NCI-H1417 treated with DMSO at 0.1 percent for 48 hours (cell line): Measurements from ENCODE around the gene CACNA1B.

ENCODE experiments used
- DNase-seq: peaks from one replicate; lab custom pipeline; 2025; lab: John Stamatoyannopoulos, UW

The CACNA1B gene

DNA sequence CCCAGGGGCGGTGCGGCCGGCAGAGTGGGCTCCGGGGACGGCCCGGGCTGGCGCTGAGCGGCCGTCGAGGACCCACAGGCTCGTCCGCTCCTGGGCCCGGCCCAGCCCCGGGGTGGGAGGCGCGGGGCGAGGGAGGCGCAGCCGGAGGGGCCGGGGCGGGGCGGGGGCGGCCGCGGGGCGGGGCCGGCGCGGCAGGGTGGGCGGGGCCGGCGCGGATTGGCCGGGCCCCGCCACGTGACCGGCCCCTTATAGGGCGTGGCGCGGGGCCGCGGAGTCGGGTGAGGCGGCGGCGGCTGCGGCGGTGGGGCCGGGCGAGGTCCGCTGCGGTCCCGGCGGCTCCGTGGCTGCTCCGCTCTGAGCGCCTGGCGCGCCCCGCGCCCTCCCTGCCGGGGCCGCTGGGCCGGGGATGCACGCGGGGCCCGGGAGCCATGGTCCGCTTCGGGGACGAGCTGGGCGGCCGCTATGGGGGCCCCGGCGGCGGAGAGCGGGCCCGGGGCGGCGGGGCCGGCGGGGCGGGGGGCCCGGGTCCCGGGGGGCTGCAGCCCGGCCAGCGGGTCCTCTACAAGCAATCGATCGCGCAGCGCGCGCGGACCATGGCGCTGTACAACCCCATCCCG is at the start of gene CACNA1B:
TSS of gene CACNA1B (plus strand) at position 277 of the 617 bp plus-strand sequence. CDS start at position 429, 152 bp downstream.
- DNase-seq: peak; percentile 1

DNA sequence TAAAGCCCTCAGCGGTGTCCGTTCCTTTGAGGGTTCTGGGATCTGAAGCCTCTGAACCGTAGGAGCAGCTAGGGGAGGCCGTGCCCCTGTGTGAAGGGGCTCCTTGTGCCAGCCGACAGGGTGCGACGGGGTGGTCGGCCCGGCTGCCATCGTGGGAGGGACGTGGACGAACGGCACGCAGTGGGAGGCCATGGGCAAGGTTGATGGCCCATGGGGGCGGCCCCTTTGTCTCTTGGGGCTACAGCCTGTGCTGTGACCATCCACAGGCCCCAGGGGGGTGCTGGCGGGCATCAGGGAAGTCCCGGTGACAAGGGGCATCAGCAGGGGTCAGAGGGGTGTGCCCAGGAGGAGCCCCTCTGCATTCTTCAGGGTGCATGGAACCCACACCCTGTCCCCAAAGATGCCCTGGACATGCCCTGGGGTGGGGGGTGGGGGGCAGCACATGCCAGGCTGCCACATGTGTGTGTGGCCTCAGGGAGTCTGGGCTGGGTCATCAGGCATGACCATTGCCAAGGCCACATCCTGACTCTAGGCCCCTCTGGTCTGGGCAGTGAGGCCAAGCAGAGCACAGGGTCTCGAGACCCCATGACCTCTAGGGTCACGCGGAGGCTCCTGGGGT is 49.6 kb upstream of the CACNA1B start:
- DNase-seq: no peak

DNA sequence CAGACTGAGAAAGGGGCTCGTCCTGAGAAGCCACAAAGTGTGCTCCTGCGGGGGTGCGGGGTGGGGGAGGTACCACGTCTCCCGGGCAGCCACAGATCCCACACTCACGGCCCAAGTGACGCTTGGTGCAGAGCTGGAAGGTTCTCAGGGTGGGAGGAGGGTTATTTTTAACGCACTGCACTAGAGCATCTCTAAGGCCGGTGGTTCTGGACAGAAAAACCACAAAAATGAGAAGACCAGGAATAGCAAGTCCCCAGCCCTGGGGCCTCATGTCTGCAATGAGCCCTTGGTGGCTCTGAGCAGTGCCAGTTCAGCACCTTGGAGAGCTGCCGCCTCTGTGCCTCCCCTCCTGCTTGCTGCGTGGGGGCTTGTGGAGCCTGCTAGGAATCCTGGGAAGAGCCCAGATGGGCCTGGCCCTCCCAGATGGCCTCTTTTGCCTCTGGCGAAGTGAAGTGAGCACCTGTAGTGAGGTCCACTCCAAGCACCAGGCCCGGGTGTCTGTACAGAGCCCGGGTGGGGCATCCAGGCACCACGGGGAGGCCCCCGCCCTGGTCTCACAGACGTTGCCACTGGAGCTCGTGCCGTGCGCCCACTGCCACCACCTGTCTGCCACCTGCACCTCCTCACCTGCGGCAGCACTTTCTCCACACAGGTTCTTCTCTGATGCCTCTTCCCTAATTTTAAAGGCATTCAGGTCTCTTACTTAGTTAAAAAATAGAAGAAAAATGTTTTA is 48.9 kb upstream of the CACNA1B start:
- DNase-seq: no peak

DNA sequence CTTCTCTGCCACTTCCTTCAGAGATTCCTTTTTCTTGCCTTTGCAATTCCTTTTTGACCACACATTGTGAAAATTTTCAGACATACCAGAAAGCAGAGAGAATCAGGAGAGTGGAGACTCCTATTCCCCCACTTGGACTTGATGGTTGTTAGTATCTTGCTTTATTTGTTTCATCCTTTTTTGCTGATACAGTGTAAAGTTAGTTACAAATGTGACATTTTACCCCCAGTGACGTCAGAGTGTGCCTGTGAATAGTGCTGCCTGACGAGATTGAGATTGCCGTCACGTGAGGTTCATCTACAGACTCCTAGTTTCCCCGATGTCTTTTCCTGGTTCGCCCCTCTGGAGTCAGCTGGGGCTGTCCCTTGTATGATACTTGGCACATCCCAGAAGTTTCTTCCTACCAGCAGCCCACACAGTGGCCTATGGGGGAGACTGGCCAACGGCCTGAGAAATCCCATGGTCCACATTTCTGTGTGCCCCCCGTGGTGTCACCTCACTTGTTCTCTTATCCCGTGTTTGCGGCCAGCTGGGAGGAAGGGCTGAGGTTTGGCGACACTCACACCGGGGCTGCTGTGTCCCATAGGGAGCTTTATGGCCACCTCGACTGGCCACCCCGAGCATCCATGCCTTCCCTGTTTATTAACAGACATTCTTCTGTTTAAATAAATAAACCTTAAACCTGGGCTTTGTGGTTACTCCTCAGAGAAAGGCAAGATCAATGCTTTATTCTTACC is 48.2 kb upstream of the CACNA1B start:
- DNase-seq: no peak

DNA sequence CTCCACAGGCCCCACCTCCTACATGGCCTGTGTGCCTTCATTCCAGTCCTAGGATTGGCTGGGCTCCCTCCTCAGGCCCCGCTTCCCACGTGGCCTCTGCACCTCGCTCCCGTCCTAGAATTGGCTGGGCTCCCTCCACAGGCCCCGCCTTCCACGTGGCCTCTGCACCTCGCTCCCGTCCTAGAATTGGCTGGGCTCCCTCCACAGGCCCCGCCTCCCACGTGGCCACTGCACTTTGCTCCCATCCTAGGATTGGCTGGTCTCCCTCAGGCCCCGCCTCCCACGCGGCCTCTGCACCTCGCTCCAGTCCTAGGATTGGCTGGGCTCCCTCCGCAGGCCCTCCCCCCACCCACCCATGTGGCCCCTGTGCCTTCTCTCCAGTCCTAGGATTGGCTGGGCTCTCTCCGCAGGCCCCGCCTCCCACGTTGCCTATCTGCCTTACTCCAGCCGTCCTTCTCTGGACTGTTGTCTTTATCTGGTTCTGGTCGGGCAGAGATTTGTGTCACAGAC is 45.3 kb upstream of the CACNA1B start:
- DNase-seq: no peak

DNA sequence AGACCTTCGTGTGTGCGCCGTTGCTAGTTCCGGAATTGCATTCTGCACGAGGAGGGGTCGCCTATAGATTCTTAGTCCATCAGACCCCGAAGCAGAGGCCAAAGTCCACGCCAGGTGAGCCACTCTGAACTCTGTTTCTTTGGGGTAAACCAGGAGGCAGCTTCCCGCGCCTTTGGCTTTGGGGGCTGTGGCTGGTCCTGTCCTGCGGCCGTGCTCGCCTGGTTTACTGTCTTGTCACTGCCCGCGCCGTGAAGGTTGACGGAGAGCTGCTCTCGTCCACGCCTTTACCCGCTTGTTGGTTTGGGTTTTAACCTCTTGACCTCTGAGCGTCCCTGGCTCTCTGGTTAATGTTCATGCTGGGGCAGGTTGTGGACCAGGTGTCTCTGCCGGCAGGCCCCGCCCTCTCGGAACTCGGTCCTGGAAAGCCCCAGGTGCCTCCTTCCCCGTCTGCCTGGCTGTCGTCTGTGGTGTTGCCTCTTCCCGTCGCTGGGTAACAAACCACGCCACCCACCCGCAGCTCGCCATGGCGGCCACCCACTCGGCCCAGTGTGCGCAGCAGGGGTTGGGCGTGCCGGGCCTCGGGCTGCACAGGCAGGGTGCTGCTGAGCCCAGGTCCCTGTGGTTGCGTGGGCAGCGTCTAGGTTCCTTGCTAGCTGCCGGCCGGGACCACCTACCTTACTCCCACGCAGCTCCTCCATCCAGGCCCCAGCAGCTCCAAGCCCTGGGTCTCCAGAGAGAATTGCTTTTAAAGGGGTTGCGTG is 44.6 kb upstream of the CACNA1B start:
- no peak for DNase-seq

DNA sequence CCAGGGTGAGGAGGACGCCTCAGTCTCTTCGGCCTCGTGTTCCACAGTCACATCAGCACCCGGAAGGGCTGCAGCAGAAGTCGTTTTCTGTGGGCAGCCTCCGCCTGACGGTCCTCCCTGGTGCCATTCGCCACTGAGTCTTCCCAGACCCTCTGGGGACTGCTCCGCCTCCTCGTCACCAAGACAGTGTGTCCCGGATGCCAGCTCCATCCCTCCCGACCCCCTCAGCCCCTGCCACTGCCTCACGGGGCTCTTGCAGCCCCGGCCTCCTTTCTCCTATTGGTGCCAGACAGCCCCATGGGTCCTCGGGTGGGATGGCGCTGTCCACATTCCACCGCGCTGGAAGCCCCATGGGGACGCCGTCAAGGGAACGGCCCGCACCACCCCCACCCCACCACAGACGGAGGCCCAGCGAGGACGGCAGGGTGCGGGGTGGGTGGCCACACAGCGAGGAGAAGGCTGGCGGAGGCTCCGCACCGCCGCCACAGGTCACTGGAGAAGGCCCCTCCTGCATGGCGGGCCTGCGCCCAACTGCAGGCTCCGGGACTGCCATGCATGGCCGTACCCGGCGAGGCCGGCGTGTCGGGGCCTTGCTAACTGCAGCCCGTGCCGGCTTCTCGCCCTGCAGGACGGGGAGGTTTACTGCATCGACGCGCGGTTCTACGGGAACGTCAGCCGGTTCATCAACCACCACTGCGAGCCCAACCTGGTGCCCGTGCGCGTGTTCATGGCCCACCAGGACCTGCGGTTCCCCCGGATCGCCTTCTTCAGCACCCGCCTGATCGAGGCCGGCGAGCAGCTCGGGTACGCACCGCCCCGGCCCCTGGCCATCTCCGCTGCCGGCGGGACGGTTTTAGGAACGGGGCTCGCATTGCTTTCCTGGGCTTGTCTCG is 43.6 kb upstream of the CACNA1B start:
- DNase-seq: no peak

DNA sequence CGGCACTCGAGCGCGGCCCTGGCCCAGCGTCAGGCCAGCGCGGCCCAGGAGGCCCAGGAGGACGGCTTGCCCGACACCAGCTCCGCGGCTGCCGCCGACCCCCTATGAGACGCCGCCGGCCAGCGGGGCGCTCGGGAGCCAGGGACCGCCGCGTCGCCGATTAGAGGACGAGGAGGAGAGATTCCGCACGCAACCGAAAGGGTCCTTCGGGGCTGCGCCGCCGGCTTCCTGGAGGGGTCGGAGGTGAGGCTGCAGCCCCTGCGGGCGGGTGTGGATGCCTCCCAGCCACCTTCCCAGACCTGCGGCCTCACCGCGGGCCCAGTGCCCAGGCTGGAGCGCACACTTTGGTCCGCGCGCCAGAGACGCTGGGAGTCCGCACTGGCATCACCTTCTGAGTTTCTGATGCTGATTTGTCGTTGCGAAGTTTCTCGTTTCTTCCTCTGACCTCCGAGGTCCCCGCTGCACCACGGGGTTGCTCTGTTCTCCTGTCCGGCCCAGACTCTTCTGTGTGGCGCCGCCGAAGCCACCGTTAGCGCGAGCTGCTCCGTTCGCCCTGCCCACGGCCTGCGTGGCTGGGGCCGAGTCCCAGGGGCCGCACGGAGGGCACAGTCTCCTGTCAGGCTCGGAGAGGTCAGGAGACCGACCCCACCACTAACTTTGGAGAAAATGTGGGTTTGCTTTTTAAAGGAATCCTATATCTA is 42.6 kb upstream of the CACNA1B start:
- DNase-seq: no peak

DNA sequence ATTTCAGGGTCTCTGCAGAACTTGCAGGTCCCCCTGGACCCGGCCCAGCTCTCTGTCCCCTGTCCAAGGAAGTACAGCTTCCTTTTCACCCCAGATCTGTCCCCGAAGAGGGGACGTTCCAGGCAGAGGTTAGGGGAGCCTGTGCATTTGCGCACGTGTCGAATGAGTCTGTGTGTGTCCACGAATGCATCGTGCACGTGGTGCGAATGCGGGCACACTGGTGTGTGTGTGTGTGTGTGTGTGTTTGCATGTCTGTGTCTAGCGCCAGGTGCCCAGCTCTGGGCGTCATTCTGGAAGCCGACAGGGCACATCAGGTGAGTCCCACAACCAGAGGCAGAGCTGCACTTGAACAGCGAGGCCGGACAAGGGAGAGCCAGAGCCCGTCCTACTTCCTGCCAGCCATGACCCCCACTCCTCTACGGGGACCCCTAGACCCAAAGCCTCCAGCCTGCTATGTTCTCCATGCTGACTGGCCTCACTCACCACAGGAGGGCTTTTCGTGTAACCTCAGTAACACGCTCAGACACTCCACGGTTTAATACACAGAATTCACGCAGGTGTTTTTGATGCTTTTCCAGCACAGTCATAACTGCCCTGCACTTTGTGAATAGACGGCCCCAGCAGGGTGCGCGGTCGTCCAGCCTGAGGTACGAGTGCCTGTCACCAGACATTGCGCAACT is 41.3 kb upstream of the CACNA1B start:
- no peak for DNase-seq

DNA sequence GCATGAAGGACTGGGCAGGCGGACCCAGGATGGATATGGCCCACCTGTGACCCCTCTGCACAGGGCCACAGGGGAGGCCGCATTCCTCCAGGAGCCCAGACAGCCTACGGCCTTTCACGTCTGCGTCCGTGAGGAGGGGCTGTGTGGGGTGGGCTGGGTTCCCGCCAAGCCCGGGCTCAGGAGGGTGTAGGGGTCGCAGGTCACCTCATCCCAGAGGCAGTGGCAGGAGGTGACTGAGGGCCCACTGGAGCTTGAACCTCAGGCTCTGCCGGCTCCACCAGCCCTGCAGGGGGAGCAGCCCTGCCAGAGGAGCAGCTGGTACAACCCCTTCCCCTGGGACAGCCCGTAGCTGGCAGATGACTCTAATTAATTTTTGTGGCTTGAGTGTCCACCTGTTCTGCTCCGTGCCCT is 40.7 kb upstream of the CACNA1B start:
- no peak for DNase-seq

DNA sequence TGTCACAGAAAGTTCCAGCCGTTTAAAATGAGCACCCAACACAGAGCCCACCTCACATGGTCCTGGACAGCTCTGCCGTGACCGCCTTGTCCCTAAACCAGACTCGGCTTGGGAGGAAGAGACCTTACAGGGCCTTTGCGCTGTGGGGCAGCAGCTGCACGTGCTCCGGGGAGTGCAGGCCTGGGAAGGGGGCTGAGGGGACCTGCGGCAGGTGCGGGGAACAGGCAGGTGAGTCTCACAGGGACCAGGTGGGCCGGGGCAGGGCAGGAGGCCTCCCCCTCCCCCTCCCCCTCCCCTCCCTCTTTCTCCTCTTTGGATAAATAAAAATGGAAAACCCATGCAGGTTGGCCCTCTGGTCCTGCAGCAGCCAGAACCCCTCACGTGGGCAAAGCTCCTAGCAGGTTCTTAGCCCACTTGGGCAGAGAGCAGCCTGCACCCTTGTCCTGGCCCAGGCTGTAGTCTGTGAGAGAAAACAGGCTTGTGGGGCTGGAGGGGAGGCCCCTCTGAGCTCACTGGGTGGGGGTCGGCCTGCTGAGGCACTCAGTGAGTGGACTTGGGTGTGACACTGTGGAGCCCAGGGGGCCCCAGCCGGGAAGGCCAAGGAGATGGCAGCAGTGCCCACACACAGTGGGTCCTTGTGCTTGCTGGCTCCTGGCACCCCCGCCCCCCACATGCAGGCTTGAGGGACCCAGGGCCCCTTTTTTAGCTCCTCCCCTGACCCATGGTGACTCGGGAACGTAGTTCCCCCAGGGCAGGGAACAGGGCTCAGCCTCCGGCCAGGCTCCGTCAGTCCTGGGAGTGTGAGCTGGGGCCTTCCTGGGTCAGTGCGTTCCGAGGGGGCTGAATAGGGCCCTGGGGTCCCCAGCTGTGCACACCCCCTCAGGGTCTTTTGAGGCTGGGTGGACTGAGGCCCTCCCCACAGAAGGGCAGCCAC is 40.0 kb upstream of the CACNA1B start:
- DNase-seq: no peak

DNA sequence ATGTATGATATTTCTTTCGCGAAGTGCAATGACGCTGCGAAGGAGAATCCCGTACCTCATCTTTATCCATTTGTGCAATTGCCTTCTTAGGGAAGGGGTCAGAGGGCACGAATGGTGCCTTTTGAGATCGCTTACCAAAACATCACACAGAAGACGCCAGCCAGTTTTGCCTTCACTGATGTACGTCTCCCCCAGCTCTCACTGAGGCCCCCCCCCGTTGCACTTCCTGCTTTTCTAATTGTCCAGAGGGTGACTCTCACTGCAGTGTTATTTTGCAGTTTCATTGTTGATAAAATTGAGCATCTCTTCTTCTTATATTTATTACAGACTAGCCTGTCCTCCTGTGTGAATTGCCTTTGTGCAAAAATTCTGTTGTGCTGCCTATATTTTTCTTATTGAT is 39.0 kb upstream of the CACNA1B start:
- DNase-seq: no peak

DNA sequence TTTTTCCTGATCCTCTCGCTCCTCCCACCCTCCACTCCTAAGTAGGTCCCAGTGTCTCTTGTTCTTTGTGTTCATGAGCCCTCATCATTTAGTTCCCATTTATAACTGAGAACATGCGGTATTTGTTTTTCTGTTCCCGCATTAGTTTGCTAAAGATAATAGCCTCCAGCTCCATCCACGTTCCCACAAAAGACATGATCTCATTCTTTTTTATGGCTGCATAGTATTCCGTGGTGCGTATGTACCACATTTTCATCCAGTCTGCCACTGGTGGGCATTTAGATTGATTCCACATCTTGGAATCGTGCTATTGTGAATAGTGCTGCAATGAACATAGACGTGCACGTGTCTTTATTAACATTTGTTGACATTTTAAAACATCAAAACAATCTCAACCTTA is 34.2 kb upstream of the CACNA1B start:
- DNase-seq: no peak

DNA sequence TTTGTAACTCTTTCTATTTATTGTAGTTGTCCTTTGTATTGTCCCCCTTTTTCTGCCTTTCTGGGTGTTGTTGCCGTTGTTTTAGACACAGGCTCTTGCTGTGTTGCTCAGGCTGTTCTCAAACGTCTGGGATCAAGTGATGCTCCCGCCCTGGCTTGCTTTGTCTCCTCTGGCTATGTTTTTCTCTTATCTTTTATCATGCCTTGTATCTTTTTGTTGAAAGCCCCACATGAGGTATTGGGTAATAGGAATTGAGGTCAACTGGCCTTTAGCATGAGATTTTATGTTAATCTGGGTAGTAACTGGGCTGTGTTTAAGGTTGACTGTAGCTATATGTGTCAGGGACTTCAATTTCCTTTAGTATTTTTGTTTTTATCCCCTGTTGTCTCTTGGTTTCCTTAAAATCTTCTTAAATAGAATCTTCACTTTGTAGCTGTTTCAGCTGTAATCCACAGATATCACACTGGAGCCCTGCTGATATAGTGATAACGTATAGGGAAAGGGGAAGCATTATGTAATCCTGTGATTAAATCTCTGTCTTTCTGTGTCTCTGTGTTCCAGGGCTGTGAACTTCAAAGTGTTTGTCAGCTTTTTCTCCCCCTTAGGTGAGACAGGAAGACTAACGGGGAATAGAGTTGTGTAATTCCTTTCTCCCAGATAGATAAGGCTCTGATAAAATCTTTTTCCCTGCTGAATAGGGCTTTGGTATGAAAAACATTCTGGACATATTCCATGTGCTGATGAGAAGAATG is 25.9 kb upstream of the CACNA1B start:
- DNase-seq: no peak

DNA sequence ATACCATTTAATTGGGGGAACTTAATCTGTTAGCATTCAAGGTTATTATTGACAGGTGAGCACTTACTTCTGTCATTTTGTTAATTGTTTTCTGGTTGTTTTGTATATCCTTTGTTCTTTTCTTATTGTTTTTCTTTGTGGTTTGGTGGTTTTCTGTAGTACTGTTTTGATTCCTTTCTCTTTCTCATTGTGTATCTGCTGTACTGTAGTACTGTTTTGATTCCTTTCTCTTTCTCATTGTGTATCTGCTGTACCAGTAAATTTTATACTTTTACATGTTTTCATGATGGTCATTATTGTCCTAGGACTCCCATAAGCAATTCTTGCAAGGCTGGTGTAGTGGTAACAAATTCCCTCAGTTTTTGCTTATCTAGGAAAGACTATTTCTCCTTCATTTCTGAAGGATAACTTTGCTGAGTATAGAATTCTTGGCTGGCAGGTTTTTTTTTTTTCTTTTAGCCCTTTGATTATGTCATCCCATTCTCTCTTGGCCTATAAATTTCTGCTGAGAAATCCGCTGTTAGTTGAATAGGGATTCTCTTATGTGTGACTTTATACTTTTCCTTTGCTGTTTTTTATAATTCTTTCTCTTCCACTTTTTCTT is 24.1 kb upstream of the CACNA1B start:
- no peak for DNase-seq

DNA sequence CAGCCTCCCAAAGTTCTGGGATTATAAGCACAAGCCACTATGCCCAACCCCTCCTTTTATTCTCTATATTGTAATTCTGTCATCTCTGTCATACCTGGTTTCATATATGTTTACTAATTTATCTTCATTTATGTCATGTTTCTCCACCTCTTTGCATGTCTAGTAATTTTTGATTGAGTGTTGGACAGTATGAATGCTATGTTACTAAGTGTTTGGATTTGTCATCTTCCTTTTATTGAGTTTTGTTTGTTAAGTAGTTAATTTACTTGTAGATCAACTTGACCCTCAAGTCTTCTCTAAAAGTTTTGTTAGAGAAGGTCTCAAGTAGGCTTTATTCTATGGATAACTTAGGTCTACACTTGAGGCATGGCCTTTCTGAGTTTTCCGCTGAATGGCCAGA is 17.2 kb upstream of the CACNA1B start:
- no peak for DNase-seq

DNA sequence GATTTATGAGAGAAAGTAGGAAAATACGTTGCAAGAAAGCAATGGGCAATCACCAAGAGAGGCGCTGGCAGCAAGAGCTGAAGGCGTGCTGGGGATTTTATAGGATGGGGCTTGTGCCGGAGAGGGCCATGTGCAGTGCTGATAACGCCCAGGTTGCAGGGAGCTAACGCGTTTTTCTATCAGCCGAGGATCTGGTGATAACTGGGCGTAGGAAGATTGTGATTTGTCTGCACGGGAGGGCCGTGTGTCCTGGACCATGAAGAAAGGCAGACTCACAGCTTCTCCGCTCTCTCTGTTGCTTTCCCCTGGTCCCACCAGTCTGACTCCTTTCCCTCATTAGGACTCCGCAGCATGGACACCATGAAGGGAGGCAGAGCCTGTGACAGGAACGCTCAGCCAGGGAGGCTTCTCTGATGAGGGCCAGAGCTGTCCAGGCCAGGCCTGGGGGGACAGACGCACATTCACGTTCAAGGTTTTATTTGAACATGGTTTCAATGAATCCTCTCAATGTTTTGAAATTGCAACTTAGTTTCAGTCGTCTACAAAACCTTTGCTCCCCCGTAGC is 11.9 kb upstream of the CACNA1B start:
- DNase-seq: no peak
